ENCODE results near the gene PTPRH. TPM values are rescaled to one million over a fixed set of nuclear protein-coding genes. Genes with fewer than 3 reads are reported as not detected.

The PTPRH gene
- total RNA-seq, 1 experiment from 2014 or later = 11.7 TPM

GRCh38 chr19:55238030-55238429 is 28.7 kb upstream of the PTPRH start:
- no peak for DNase-seq
- peaks cover 19% of the 10 kb centered on the region for H4K20me1 ChIP-seq (ENCODE audit: insufficient read depth)
- H3K4me1 ChIP-seq (replicated peaks; ENCODE audit: insufficient read depth) = no peaks in the 10 kb centered on the region
- BruUV-seq (replicated peaks) = no TSS peak
- H2AFZ ChIP-seq = no peak overlapping the region
- H3K36me3 ChIP-seq (ENCODE audit: low read depth) = peaks cover 23% of the 10 kb centered on the region
- TF ChIP-seq, protein P1, sequence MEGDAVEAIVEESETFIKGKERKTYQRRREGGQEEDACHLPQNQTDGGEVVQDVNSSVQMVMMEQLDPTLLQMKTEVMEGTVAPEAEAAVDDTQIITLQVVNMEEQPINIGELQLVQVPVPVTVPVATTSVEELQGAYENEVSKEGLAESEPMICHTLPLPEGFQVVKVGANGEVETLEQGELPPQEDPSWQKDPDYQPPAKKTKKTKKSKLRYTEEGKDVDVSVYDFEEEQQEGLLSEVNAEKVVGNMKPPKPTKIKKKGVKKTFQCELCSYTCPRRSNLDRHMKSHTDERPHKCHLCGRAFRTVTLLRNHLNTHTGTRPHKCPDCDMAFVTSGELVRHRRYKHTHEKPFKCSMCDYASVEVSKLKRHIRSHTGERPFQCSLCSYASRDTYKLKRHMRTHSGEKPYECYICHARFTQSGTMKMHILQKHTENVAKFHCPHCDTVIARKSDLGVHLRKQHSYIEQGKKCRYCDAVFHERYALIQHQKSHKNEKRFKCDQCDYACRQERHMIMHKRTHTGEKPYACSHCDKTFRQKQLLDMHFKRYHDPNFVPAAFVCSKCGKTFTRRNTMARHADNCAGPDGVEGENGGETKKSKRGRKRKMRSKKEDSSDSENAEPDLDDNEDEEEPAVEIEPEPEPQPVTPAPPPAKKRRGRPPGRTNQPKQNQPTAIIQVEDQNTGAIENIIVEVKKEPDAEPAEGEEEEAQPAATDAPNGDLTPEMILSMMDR (conservative IDR thresholded peaks at IDR 0.05) = no peak
- no peak for TF ChIP-seq EZH2 (IDR thresholded peaks at IDR 0.05; ENCODE audit: low read depth)
- no peaks in the 10 kb centered on the region for H3K79me2 ChIP-seq (ENCODE audit: low read depth)
- no peaks in the 10 kb centered on the region for H3K9me3 ChIP-seq (ENCODE audit: insufficient read depth, low read depth)
- no peak overlapping the region for H3K4me2 ChIP-seq
- no peak overlapping the region for H3K27ac ChIP-seq
- H3K4me3 ChIP-seq = no peak overlapping the region
- ChIA-PET CTCF (interaction anchor here (1.0 kb wide), 1 partner anchor 277 kb away, joined by 3 read pairs; no protein-coding TSS in a partner anchor), POLR2A (ENCODE audit: unreplicated experiment) (no interaction called here)
- no peaks in the 10 kb centered on the region for H3K27me3 ChIP-seq (ENCODE audit: insufficient read depth, low read depth)
- intact Hi-C loops (cut with micrococcal nuclease; ENCODE audit: unreplicated experiment) = no loop called here
- H3F3A ChIP-seq (ENCODE audit: insufficient read depth, low read depth) = peaks cover 24% of the 10 kb centered on the region; the same call in 1 of the 2 replicates
- no peaks in the 10 kb centered on the region for H3K9me2 ChIP-seq (ENCODE audit: insufficient read depth)

GRCh38 chr19:55232986-55233385 is 23.7 kb upstream of the PTPRH start:
- Histone ChIP-seq H3K27ac (no peak overlapping the region), H3K27me3 (ENCODE audit: insufficient read depth, low read depth) (no peaks in the 10 kb centered on the region), H3K79me2 (ENCODE audit: low read depth) (no peaks in the 10 kb centered on the region), H3K4me1 (replicated peaks; ENCODE audit: insufficient read depth) (no peaks in the 10 kb centered on the region), H3K4me2 (no peak overlapping the region), H2AFZ (no peak overlapping the region), H3K36me3 (ENCODE audit: low read depth) (peaks cover 21% of the 10 kb centered on the region), H3F3A (ENCODE audit: insufficient read depth, low read depth) (peaks cover 24% of the 10 kb centered on the region; the same call in 1 of the 2 replicates), H3K4me3 (no peak overlapping the region), H3K9me3 (ENCODE audit: insufficient read depth, low read depth) (no peaks in the 10 kb centered on the region), H4K20me1 (ENCODE audit: insufficient read depth) (peaks cover 40% of the 10 kb centered on the region), H3K9me2 (ENCODE audit: insufficient read depth) (no peaks in the 10 kb centered on the region)
- CTCF ChIA-PET = no interaction called here
- no TSS peak for BruUV-seq (replicated peaks)
- DNase-seq = no peak
- POLR2A ChIA-PET (ENCODE audit: unreplicated experiment) = no interaction called here
- intact Hi-C loops (cut with micrococcal nuclease; ENCODE audit: unreplicated experiment) = no loop called here
- TF ChIP-seq, protein P1 (conservative IDR thresholded peaks at IDR 0.05) = no peak
- TF ChIP-seq EZH2 (IDR thresholded peaks at IDR 0.05; ENCODE audit: low read depth) = no peak

GRCh38 chr19:55232286-55232602 is 22.9 kb upstream of the PTPRH start:
- Histone ChIP-seq H3K4me3 (no peak overlapping the region), H3K79me2 (ENCODE audit: low read depth) (no peaks in the 10 kb centered on the region), H3K4me2 (no peak overlapping the region), H3K36me3 (ENCODE audit: low read depth) (peaks cover 14% of the 10 kb centered on the region), H2AFZ (no peak overlapping the region), H3F3A (ENCODE audit: insufficient read depth, low read depth) (peaks cover 20% of the 10 kb centered on the region; the same call in 1 of the 2 replicates), H3K27ac (no peak overlapping the region), H4K20me1 (ENCODE audit: insufficient read depth) (peaks cover 45% of the 10 kb centered on the region), H3K4me1 (replicated peaks; ENCODE audit: insufficient read depth) (no peaks in the 10 kb centered on the region), H3K9me3 (ENCODE audit: insufficient read depth, low read depth) (no peaks in the 10 kb centered on the region), H3K27me3 (ENCODE audit: insufficient read depth, low read depth) (no peaks in the 10 kb centered on the region), H3K9me2 (ENCODE audit: insufficient read depth) (no peaks in the 10 kb centered on the region)
- no TSS peak for BruUV-seq (replicated peaks)
- intact Hi-C loops (cut with micrococcal nuclease; ENCODE audit: unreplicated experiment) = no loop called here
- ChIA-PET POLR2A (ENCODE audit: unreplicated experiment) (no interaction called here), CTCF (no interaction called here)
- TF ChIP-seq EZH2 (IDR thresholded peaks at IDR 0.05; ENCODE audit: low read depth) = no peak
- TF ChIP-seq, protein P1 (conservative IDR thresholded peaks at IDR 0.05) = no peak
- no peak for DNase-seq

All from PC-9 (cell line).